Keratinocyte (primary cell): ENCODE results near the gene ALKBH2.

Experiments
- CTCF ChIP-seq, 3 experiments: IDR thresholded peaks in 1 of 3; conservative IDR thresholded peaks in 1 of 3; optimal IDR thresholded peaks in 1 of 3; 2 replicates in 2 of 3; 3 replicates in 1 of 3; pipeline versions ENCODE3 to v1.5.1; 2011; ENCODE audit warnings: low read length in 3 of 3, mild to moderate bottlenecking in 3 of 3, moderate library complexity in 2 of 3, control low read depth in 1 of 3, inconsistent platforms in 1 of 3; ENCODE audit not compliant: insufficient read depth in 2 of 3; ENCODE audit errors: extremely low read depth in 1 of 3
- EZH2 ChIP-seq: IDR thresholded peaks from one replicate; pipeline ENCODE4 v1.6.1; 2012; ENCODE audit warnings: inconsistent platforms, mild to moderate bottlenecking, low read length, moderate library complexity

- TF ChIP-seq CTCF (optimal IDR thresholded peaks at IDR 0.05 in 1 of 3, IDR thresholded peaks at IDR 0.05 in 1 of 3, conservative IDR thresholded peaks at IDR 0.05 in 1 of 3; ENCODE audit: extremely low read depth in 1 of 3, insufficient read depth in 2 of 3, low read length in 3 of 3): no peak
- no peak for TF ChIP-seq EZH2
These were observed 46.0 kb downstream of the ALKBH2 start for GRCh38 chr12:109047081-109047805.
